OCI-LY3 (cell line): ENCODE measurements around the gene ANK2.
"Not testable (repeated sequence)": the region's sequence is repeated elsewhere in the genome, so short reads cannot be mapped to it uniquely, and the experiment has no call there.

Source experiments
- H2AFZ ChIP-seq: fragments of 200-600, 300-600 bp; shearing (Covaris generic); 2 replicates; pipeline ENCODE4 v1.6.0; 2014; ENCODE audit warnings: antibody characterized with exemption, low read depth, low read length
- H3K27ac ChIP-seq: fragments of 200-600, 300-600 bp; sonication (generic); 2 replicates; pipeline ENCODE4 v1.5.1; 2014; ENCODE audit warnings: mild to moderate bottlenecking, low read length, moderate library complexity, mixed read lengths
- H3K27me3 ChIP-seq: fragments of 200-600, 300-600 bp; sonication (generic); 2 replicates; pipeline ENCODE4 v1.6.1; 2014; ENCODE audit warnings: low read depth, low read length, mixed read lengths
- H3K36me3 ChIP-seq: fragments of 200-600, 300-600 bp; sonication (generic); replicated peaks from 2 replicates; pipeline ENCODE3; 2014; ENCODE audit warnings: low read depth, low read length, mixed read lengths
- H3K4me1 ChIP-seq: fragments of 300-600, 200-600 bp; sonication (generic); 2 replicates; pipeline ENCODE4 v1.6.1; 2014; ENCODE audit warnings: low read length, mixed read lengths
- H3K4me2 ChIP-seq: fragments of 200-600, 300-600 bp; sonication (generic); 2 replicates; pipeline ENCODE4 v1.6.1; 2014; ENCODE audit warnings: low read length, mixed read lengths
- H3K4me3 ChIP-seq: fragments of 300-600, 200-600 bp; sonication (generic); 2 replicates; pipeline ENCODE4 v1.5.1; 2014; ENCODE audit warnings: antibody characterized with exemption, mild to moderate bottlenecking, low read length, moderate library complexity
- H3K79me2 ChIP-seq: fragments of 300-600, 200-600 bp; shearing (Covaris generic); 2 replicates; pipeline ENCODE4 v1.6.1; 2014; ENCODE audit warnings: mild to moderate bottlenecking, low read length, mixed read lengths
- H3K9ac ChIP-seq: fragments of 300-600, 200-600 bp; shearing (Covaris generic); 2 replicates; pipeline ENCODE4 v1.6.0; 2014; ENCODE audit warnings: mild to moderate bottlenecking, low read length, moderate library complexity
- H3K9me3 ChIP-seq: fragments of 200-600, 300-600 bp; shearing (Covaris generic); 2 replicates; pipeline ENCODE4 v1.6.1; 2014; ENCODE audit warnings: low read length, mixed read lengths; ENCODE audit not compliant: insufficient read depth
- H4K20me1 ChIP-seq: fragments of 200-600, 300-600 bp; sonication (generic); 2 replicates; pipeline ENCODE4 v1.6.1; 2016; ENCODE audit warnings: low read length, mixed read lengths; ENCODE audit not compliant: insufficient read depth
- CTCF ChIP-seq: fragments of 200-600, 300-600 bp; sonication (generic); IDR thresholded peaks from 2 replicates; pipeline ENCODE4 v1.5.1; 2014; ENCODE audit warnings: antibody characterized with exemption, low read length, low read depth
- EZH2phosphoT487 ChIP-seq: fragments of 200-600 bp; shearing (Covaris generic); IDR thresholded peaks from 2 replicates; pipeline ENCODE4 v1.6.1; 2018; ENCODE audit warnings: antibody characterized with exemption, mixed run types, low read depth

The ANK2 gene

GRCh38 chr4:113223001-113223400 lies 173.5 kb downstream of the ANK2 start:
- TF ChIP-seq CTCF (no peak), EZH2phosphoT487 (no peak)
- no peaks in the 10 kb centered on the region for H3K36me3 ChIP-seq
- H3K4me3 ChIP-seq: no peak overlapping the region

GRCh38 chr4:113232194-113232593 lies 182.7 kb downstream of the ANK2 start:
- Histone ChIP-seq H3K36me3 (no peaks in the 10 kb centered on the region), H4K20me1 (no peaks in the 10 kb centered on the region), H3K9ac (no peak overlapping the region), H3K79me2 (no peaks in the 10 kb centered on the region), H3K27ac (no peak overlapping the region), H2AFZ (no peak overlapping the region), H3K4me1 (no peaks in the 10 kb centered on the region), H3K27me3 (no peaks in the 10 kb centered on the region), H3K4me3 (no peak overlapping the region), H3K4me2 (no peak overlapping the region), H3K9me3 (no peaks in the 10 kb centered on the region)
- TF ChIP-seq CTCF: no peak
- TF ChIP-seq EZH2phosphoT487: no peak

More at GRCh38 chr4:113223001-113223400, 173.5 kb downstream of the ANK2 start:
- Histone ChIP-seq H3K9ac (no peak overlapping the region), H3K79me2 (no peaks in the 10 kb centered on the region), H3K4me2 (no peak overlapping the region), H4K20me1 (no peaks in the 10 kb centered on the region), H3K4me1 (no peaks in the 10 kb centered on the region), H3K27me3 (no peaks in the 10 kb centered on the region), H3K9me3 (no peaks in the 10 kb centered on the region), H2AFZ (no peak overlapping the region), H3K27ac (no peak overlapping the region)

- Histone ChIP-seq H3K27me3 (no peaks in the 10 kb centered on the region), H3K9ac (no peak overlapping the region), H3K4me1 (peaks cover 11% of the 10 kb centered on the region), H2AFZ (no peak overlapping the region), H3K27ac (no peak overlapping the region), H3K79me2 (no peaks in the 10 kb centered on the region), H3K4me2 (no peak overlapping the region), H3K4me3 (no peak overlapping the region), H4K20me1 (no peaks in the 10 kb centered on the region), H3K9me3 (no peaks in the 10 kb centered on the region), H3K36me3 (no peaks in the 10 kb centered on the region)
- no peak for TF ChIP-seq EZH2phosphoT487
- no peak for TF ChIP-seq CTCF
Measured at GRCh38 chr4:113236916-113237315, 187.5 kb downstream of the ANK2 start.

- no peaks in the 10 kb centered on the region for H3K27me3 ChIP-seq
- no peak overlapping the region for H3K4me2 ChIP-seq
- H3K9ac ChIP-seq: no peak overlapping the region
- no peak overlapping the region for H2AFZ ChIP-seq
- no peaks in the 10 kb centered on the region for H3K9me3 ChIP-seq
- no peak overlapping the region for H3K27ac ChIP-seq
- no peak overlapping the region for H3K4me3 ChIP-seq
- no peaks in the 10 kb centered on the region for H4K20me1 ChIP-seq
- H3K79me2 ChIP-seq: no peaks in the 10 kb centered on the region
- no peaks in the 10 kb centered on the region for H3K36me3 ChIP-seq
- H3K4me1 ChIP-seq: peaks cover under 1% of the 10 kb centered on the region; the same call in 1 of the 2 replicates
- TF ChIP-seq CTCF (no peak), EZH2phosphoT487 (no peak)
Measured at GRCh38 chr4:113243312-113243711, 193.9 kb downstream of the ANK2 start.

- H2AFZ ChIP-seq, H3K4me3 ChIP-seq, H3K4me1 ChIP-seq, H3K4me2 ChIP-seq, H3K9me3 ChIP-seq, H3K79me2 ChIP-seq, H3K27me3 ChIP-seq, H4K20me1 ChIP-seq, H3K36me3 ChIP-seq, H3K27ac ChIP-seq, H3K9ac ChIP-seq: not testable (repeated sequence)
Measured at GRCh38 chr4:113244747-113245146, 195.3 kb downstream of the ANK2 start.
